PFSK-1 (cell line): ENCODE data around the gene MAPK13.

Source experiments
- SIN3A ChIP-seq: IDR thresholded peaks from 2 replicates; pipeline ENCODE4 v1.6.1; 2012; ENCODE audit warnings: mild to moderate bottlenecking, low read length, moderate library complexity, borderline replicate concordance; ENCODE audit not compliant: insufficient read depth
- TAF1 ChIP-seq: IDR thresholded peaks from 2 replicates; pipeline ENCODE4 v1.6.1; 2012; ENCODE audit warnings: low read length, control low read depth, borderline replicate concordance; ENCODE audit not compliant: insufficient read depth

GRCh38 chr6:36110863-36111262 is 19.4 kb upstream of the MAPK13 start:
- no peak for TF ChIP-seq TAF1
- no peak for TF ChIP-seq SIN3A
